ENCODE data around the gene NGDN.

NGDN gene

DNA sequence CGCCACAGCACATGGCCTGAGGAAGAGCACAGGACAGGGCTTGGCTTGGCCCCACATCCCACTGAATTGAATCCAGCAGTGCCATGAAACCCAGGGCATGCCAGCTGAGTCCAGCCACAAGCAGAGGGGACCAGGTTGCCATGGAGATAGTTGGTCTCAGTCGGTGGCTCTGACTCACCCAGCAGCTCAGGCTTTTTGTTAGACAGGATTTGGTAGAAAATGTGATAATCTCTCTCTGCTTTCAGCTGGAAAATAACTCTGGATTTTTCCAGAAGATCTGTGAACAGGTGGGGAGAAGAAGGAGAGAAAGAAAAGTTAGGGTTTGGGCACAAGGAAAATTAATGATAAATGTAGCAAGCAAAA, 38.8 kb upstream of the NGDN start:
- Histone ChIP-seq H3K4me1 (ENCODE audit: control insufficient read depth, insufficient read depth, low read length) (no peaks in the 10 kb centered on the region), H3K4me3 (ENCODE audit: low read depth, low read length) (no peak overlapping the region), H3K27ac (ENCODE audit: extremely low read depth, low read depth, low read length) (no peak overlapping the region), H3K36me3 (ENCODE audit: control insufficient read depth in 2 of 2, insufficient read depth in 1 of 2, low read length in 2 of 2) (no peaks in the 10 kb centered on the region), H3K9me3 (ENCODE audit: control insufficient read depth, insufficient read depth, low read depth, low read length) (no peaks in the 10 kb centered on the region)
- POLR2A ChIA-PET, result no interaction called here
- TF ChIP-seq ZNF548 (tag by site-specific recombination; IDR thresholded peaks at IDR 0.05) (no peak), ZNF830 (tag by site-specific recombination; IDR thresholded peaks at IDR 0.05; ENCODE audit: low read depth) (no peak), ZNF544 (tag by site-specific recombination; IDR thresholded peaks at IDR 0.05) (no peak)
- TF ChIP-seq, protein P1, sequence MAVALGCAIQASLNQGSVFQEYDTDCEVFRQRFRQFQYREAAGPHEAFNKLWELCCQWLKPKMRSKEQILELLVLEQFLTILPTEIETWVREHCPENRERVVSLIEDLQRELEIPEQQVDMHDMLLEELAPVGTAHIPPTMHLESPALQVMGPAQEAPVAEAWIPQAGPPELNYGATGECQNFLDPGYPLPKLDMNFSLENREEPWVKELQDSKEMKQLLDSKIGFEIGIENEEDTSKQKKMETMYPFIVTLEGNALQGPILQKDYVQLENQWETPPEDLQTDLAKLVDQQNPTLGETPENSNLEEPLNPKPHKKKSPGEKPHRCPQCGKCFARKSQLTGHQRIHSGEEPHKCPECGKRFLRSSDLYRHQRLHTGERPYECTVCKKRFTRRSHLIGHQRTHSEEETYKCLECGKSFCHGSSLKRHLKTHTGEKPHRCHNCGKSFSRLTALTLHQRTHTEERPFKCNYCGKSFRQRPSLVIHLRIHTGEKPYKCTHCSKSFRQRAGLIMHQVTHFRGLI (tag by site-specific recombination; IDR thresholded peaks at IDR 0.05), result peak; percentile 86
- CTCF ChIA-PET, result no interaction called here

- CTCF ChIA-PET, result no interaction called here
- TF ChIP-seq ZNF555 (tag by site-specific recombination; conservative IDR thresholded peaks at IDR 0.05) (no peak), ZNF211 (tag by site-specific recombination; IDR thresholded peaks at IDR 0.05; ENCODE audit: low read depth) (no peak), ZNF423 (tag by site-specific recombination; IDR thresholded peaks at IDR 0.05) (no peak), KLF1 (tag by site-specific recombination; IDR thresholded peaks at IDR 0.05) (no peak)
These were observed 38.0 kb upstream of the NGDN start for GRCh38 chr14:23431486-23431885.

GRCh38 chr14:23432102-23432925, 37.2 kb upstream of the NGDN start:
- no peak for TF ChIP-seq ATF2 (tag by site-specific recombination; IDR thresholded peaks at IDR 0.05; ENCODE audit: low read depth)
- TF ChIP-seq, protein P2, sequence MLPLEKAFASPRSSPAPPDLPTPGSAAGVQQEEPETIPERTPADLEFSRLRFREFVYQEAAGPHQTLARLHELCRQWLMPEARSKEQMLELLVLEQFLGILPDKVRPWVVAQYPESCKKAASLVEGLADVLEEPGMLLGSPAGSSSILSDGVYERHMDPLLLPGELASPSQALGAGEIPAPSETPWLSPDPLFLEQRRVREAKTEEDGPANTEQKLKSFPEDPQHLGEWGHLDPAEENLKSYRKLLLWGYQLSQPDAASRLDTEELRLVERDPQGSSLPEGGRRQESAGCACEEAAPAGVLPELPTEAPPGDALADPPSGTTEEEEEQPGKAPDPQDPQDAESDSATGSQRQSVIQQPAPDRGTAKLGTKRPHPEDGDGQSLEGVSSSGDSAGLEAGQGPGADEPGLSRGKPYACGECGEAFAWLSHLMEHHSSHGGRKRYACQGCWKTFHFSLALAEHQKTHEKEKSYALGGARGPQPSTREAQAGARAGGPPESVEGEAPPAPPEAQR (tag by site-specific recombination; IDR thresholded peaks at IDR 0.05), result no peak
- no peak for TF ChIP-seq ZNF677 (tag by site-specific recombination; IDR thresholded peaks at IDR 0.05)
- no peak for TF ChIP-seq ZNF302 (tag by site-specific recombination; IDR thresholded peaks at IDR 0.05; ENCODE audit: low read depth)
- no peak for TF ChIP-seq ZNF155 (tag by site-specific recombination; IDR thresholded peaks at IDR 0.05)
- TF ChIP-seq INSM2 (tag by site-specific recombination; IDR thresholded peaks at IDR 0.05), result no peak
- TF ChIP-seq ZNF664 (tag by site-specific recombination; IDR thresholded peaks at IDR 0.05), result no peak
- no peak for TF ChIP-seq ZBTB48 (tag by site-specific recombination; IDR thresholded peaks at IDR 0.05)
- TF ChIP-seq, protein P3, sequence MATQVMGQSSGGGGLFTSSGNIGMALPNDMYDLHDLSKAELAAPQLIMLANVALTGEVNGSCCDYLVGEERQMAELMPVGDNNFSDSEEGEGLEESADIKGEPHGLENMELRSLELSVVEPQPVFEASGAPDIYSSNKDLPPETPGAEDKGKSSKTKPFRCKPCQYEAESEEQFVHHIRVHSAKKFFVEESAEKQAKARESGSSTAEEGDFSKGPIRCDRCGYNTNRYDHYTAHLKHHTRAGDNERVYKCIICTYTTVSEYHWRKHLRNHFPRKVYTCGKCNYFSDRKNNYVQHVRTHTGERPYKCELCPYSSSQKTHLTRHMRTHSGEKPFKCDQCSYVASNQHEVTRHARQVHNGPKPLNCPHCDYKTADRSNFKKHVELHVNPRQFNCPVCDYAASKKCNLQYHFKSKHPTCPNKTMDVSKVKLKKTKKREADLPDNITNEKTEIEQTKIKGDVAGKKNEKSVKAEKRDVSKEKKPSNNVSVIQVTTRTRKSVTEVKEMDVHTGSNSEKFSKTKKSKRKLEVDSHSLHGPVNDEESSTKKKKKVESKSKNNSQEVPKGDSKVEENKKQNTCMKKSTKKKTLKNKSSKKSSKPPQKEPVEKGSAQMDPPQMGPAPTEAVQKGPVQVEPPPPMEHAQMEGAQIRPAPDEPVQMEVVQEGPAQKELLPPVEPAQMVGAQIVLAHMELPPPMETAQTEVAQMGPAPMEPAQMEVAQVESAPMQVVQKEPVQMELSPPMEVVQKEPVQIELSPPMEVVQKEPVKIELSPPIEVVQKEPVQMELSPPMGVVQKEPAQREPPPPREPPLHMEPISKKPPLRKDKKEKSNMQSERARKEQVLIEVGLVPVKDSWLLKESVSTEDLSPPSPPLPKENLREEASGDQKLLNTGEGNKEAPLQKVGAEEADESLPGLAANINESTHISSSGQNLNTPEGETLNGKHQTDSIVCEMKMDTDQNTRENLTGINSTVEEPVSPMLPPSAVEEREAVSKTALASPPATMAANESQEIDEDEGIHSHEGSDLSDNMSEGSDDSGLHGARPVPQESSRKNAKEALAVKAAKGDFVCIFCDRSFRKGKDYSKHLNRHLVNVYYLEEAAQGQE (tag by site-specific recombination; IDR thresholded peaks at IDR 0.05), result no peak
- Histone ChIP-seq H3K4me1 (ENCODE audit: control insufficient read depth, insufficient read depth, low read length) (no peaks in the 10 kb centered on the region), H3K36me3 (ENCODE audit: control insufficient read depth in 2 of 2, insufficient read depth in 1 of 2, low read length in 2 of 2) (no peaks in the 10 kb centered on the region), H3K27ac (ENCODE audit: extremely low read depth, low read depth, low read length) (no peak overlapping the region), H3K4me3 (ENCODE audit: low read depth, low read length) (no peak overlapping the region), H3K9me3 (ENCODE audit: control insufficient read depth, insufficient read depth, low read depth, low read length) (no peaks in the 10 kb centered on the region)
- POLR2A ChIA-PET, result no interaction called here
- CTCF ChIA-PET, result no interaction called here

More at GRCh38 chr14:23431486-23431885, 38.0 kb upstream of the NGDN start:
- Histone ChIP-seq H3K4me1 (ENCODE audit: control insufficient read depth, insufficient read depth, low read length) (no peaks in the 10 kb centered on the region), H3K4me3 (ENCODE audit: low read depth, low read length) (no peak overlapping the region), H3K9me3 (ENCODE audit: control insufficient read depth, insufficient read depth, low read depth, low read length) (no peaks in the 10 kb centered on the region), H3K27ac (ENCODE audit: extremely low read depth, low read depth, low read length) (no peak overlapping the region), H3K36me3 (ENCODE audit: control insufficient read depth in 2 of 2, insufficient read depth in 1 of 2, low read length in 2 of 2) (no peaks in the 10 kb centered on the region)
- POLR2A ChIA-PET, result no interaction called here
